B cell (primary cell): ENCODE data around the gene METAP2. TPM values are rescaled to one million over a fixed set of nuclear protein-coding genes. Genes with fewer than 3 reads are reported as not detected.

Experiments
- ATAC-seq: fragments of 200-7000 bp; cut with Tn5 transposase; one replicate; pipeline ENCODE4 v1.10.0; 2021; ENCODE audit warnings: low read depth, mild to moderate bottlenecking, moderate number of reproducible peaks, moderate library complexity
- CTCF ChIA-PET: fragments of 350-600 bp; sonication (Branson Sonifier 250); formaldehyde crosslinking; loops from one replicate; lab custom pipeline; 2021; ENCODE audit warnings: antibody characterized with exemption, inconsistent platforms; lab: Charles Lee
- POLR2A ChIA-PET: fragments of 350-600 bp; sonication (Branson Sonifier 250); formaldehyde crosslinking; loops from one replicate; lab custom pipeline; 2021; ENCODE audit warnings: antibody characterized with exemption; lab: Charles Lee
- DNase-seq: peaks from one replicate; pipeline ENCODE4 v3.0.0; 2013
- H2AFZ ChIP-seq: 2 replicates; pipeline ENCODE4 v1.6.1; 2012; ENCODE audit warnings: mild to moderate bottlenecking, low read depth, low read length; ENCODE audit not compliant: insufficient read depth, poor library complexity, severe bottlenecking
- H3K27ac ChIP-seq, 2 donors: 1 replicate in 1 of 2; 2 replicates in 1 of 2; pipeline ENCODE4 v1.5.1; 2012 to 2013; ENCODE audit warnings: low read length in 2 of 2, mild to moderate bottlenecking in 2 of 2, moderate library complexity in 1 of 2
- H3K27me3 ChIP-seq, 4 experiments: fragments of 200-600 bp in 1 of 4; sonication (generic) in 1 of 4; replicated peaks in 1 of 4; 1 replicate in 2 of 4; 2 replicates in 2 of 4; pipeline versions ENCODE4 v1.6.1 to v1.7.0; 2013 to 2016; ENCODE audit warnings: low read length in 3 of 4, mild to moderate bottlenecking in 2 of 4, mixed read lengths in 1 of 4, moderate library complexity in 1 of 4; ENCODE audit not compliant: insufficient read depth in 4 of 4, control insufficient read depth in 3 of 4; ENCODE audit errors: control extremely low read depth in 1 of 4
- H3K36me3 ChIP-seq, 2 experiments: replicated peaks in 1 of 2; 1 replicate in 1 of 2; 2 replicates in 1 of 2; pipeline versions ENCODE4 v1.6.1 to v1.7.1; 2013; ENCODE audit warnings: low read length in 1 of 2; ENCODE audit not compliant: insufficient read depth in 2 of 2, control insufficient read depth in 1 of 2; ENCODE audit errors: control extremely low read depth in 1 of 2, extremely low read depth in 1 of 2
- H3K4me1 ChIP-seq, 2 donors: fragments of 200-600 bp in 1 of 2; sonication (generic) in 1 of 2; 1 replicate in 1 of 2; 2 replicates in 1 of 2; pipeline versions ENCODE4 v1.5.1 to v1.6.1; 2013 to 2017; ENCODE audit warnings: low read length in 2 of 2; ENCODE audit not compliant: control insufficient read depth in 2 of 2, insufficient read depth in 2 of 2
- H3K4me2 ChIP-seq: replicated peaks from 2 replicates; pipeline ENCODE3; 2012; ENCODE audit warnings: mild to moderate bottlenecking, low read depth, low read length; ENCODE audit not compliant: poor library complexity, severe bottlenecking
- H3K4me3 ChIP-seq, 5 experiments: fragments of 200-600 bp in 1 of 5; sonication (generic) in 1 of 5; 1 replicate in 3 of 5; 2 replicates in 2 of 5; pipeline versions ENCODE4 v1.5.1 to v1.7.0; 2011 to 2016; ENCODE audit warnings: low read length in 4 of 5, mild to moderate bottlenecking in 4 of 5, low read depth in 2 of 5, control low read depth in 1 of 5, moderate library complexity in 1 of 5; ENCODE audit not compliant: insufficient read depth in 1 of 5; ENCODE audit errors: control extremely low read depth in 1 of 5, extremely low read depth in 1 of 5
- H3K79me2 ChIP-seq: fragments of 200-600 bp; sonication (generic); one replicate; pipeline ENCODE4 v1.6.0; 2016; ENCODE audit warnings: low read length; ENCODE audit not compliant: control insufficient read depth, insufficient read depth
- H3K9ac ChIP-seq: fragments of 200-600 bp; sonication (generic); 2 replicates; pipeline ENCODE4 v1.6.1; 2017; ENCODE audit warnings: mild to moderate bottlenecking, low read length, moderate library complexity
- H3K9me3 ChIP-seq, 3 donors: one replicate each; pipeline versions ENCODE4 v1.6.1 to v1.7.1; 2013; ENCODE audit warnings: low read length in 2 of 3; ENCODE audit not compliant: control insufficient read depth in 2 of 3, insufficient read depth in 1 of 3; ENCODE audit errors: control extremely low read depth in 1 of 3
- H4K20me1 ChIP-seq: 2 replicates; pipeline ENCODE4 v1.6.0; 2012; ENCODE audit warnings: mild to moderate bottlenecking, low read length; ENCODE audit not compliant: insufficient read depth, control insufficient read depth, poor library complexity, severe bottlenecking
- H3K27ac Mint-ChIP-seq: one replicate; pipeline ENCODE4 v1.8.0; 2021; ENCODE audit warnings: mixed read lengths
- H3K27me3 Mint-ChIP-seq: one replicate; pipeline ENCODE4 v1.8.0; 2021; ENCODE audit warnings: mixed read lengths
- H3K4me1 Mint-ChIP-seq: one replicate; pipeline ENCODE4 v1.8.0; 2021; ENCODE audit warnings: mixed read lengths
- H3K4me3 Mint-ChIP-seq: one replicate; pipeline ENCODE4 v1.8.0; 2021; ENCODE audit warnings: mixed read lengths
- H3K9me3 Mint-ChIP-seq: one replicate; pipeline ENCODE4 v1.8.0; 2022; ENCODE audit warnings: mixed read lengths; ENCODE audit not compliant: insufficient read depth
- EZH2 ChIP-seq: IDR thresholded peaks from 2 replicates; pipeline ENCODE4 v1.6.1; 2012; ENCODE audit warnings: borderline replicate concordance, low read depth, mild to moderate bottlenecking, moderate library complexity, low read length; ENCODE audit not compliant: insufficient read depth, poor library complexity, severe bottlenecking
- WGBS: methylation state at CpG from one replicate; pipeline ENCODE4 v1.1.5; 2013; ENCODE audit warnings: missing lambda C conversion rate; ENCODE audit not compliant: insufficient coverage; 5-methylcytosine and 5-hydroxymethylcytosine counted together
- intact Hi-C: fragments of 100-400 bp; cut with micrococcal nuclease; formaldehyde crosslinking; loops from one replicate; pipeline ENCODE4 v1.10.0; 2022
- polyA plus RNA-seq: library from polyadenylated mRNA; depleted of rRNA; stranded (reverse); fragments of >200 nt; gene quantifications from 2 replicates; pipeline ENCODE4 v1.2.3, GENCODE V29; 2012
- total RNA-seq, 2 donors: library from RNA; stranded (reverse); fragments of 120-200 nt in 1 of 2; gene quantifications; 1 replicate in 1 of 2; 2 replicates in 1 of 2; pipeline versions ENCODE4 v1.2.3 to v1.2.4, GENCODE V29; 2013 to 2022
- TF ChIP-seq, protein P1 (sequence below): fragments of 200-600 bp; IDR thresholded peaks from one replicate; pipeline ENCODE4 v1.8.0; 2022; ENCODE audit warnings: antibody characterized with exemption, mild to moderate bottlenecking

Gene METAP2
- total and polyA plus RNA-seq, 2 donors (not counting 1 experiment from before 2014, with no cell fraction given): 15.3 to 49.9 TPM

DNA sequence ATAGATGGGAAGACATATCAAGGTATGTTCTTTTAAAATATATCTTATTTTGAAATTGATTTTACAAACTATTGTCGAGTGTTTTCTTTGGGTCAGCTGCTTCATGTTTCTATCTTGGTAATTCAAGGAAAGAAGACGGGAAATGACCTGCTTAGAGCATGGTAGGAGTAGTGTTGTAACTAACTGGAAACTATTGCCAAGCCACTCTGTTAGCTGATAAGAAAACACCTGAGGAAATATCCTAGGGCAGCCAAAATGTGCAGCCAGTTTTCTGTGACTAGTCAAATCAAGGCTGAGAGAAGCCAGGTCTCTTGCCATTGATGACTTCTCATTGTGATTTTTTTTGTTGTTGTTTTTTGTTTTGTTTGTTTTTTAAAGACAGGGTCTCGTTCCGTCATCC, 30.2 kb downstream of the METAP2 start:
- CTCF ChIA-PET: no interaction called here
- WGBS: 100% methylated on average over 2 of the region's 4 CpGs
- Histone ChIP-seq H3K79me2 (peaks cover 14% of the 10 kb centered on the region), H3K4me2 (no peak overlapping the region), H3K4me3 (no peak overlapping the region), H3K36me3 (peaks cover 7 to 75% of the 10 kb centered on the region in 2 experiments), H3K9me3 (peaks cover 0 to 2% (median 0%) of the 10 kb centered on the region in 3 donors), H3K4me1 (no peaks in the 10 kb centered on the region), H2AFZ (no peak overlapping the region), H3K27ac (no peak overlapping the region), H4K20me1 (peaks cover 5% of the 10 kb centered on the region), H3K27me3 (no peaks in the 10 kb centered on the region), H3K9ac (no peak overlapping the region)
- Mint-ChIP-seq H3K4me3 (no peak overlapping the region), H3K4me1 (peaks cover 3% of the 10 kb centered on the region), H3K9me3 (no peaks in the 10 kb centered on the region), H3K27ac (no peak overlapping the region), H3K27me3 (no peaks in the 10 kb centered on the region)
- intact Hi-C loops: no loop called here
- no peak for TF ChIP-seq EZH2
- TF ChIP-seq, protein P1, sequence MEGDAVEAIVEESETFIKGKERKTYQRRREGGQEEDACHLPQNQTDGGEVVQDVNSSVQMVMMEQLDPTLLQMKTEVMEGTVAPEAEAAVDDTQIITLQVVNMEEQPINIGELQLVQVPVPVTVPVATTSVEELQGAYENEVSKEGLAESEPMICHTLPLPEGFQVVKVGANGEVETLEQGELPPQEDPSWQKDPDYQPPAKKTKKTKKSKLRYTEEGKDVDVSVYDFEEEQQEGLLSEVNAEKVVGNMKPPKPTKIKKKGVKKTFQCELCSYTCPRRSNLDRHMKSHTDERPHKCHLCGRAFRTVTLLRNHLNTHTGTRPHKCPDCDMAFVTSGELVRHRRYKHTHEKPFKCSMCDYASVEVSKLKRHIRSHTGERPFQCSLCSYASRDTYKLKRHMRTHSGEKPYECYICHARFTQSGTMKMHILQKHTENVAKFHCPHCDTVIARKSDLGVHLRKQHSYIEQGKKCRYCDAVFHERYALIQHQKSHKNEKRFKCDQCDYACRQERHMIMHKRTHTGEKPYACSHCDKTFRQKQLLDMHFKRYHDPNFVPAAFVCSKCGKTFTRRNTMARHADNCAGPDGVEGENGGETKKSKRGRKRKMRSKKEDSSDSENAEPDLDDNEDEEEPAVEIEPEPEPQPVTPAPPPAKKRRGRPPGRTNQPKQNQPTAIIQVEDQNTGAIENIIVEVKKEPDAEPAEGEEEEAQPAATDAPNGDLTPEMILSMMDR: no peak
- ATAC-seq: no peak
- POLR2A ChIA-PET: no interaction called here
- DNase-seq: no peak

DNA sequence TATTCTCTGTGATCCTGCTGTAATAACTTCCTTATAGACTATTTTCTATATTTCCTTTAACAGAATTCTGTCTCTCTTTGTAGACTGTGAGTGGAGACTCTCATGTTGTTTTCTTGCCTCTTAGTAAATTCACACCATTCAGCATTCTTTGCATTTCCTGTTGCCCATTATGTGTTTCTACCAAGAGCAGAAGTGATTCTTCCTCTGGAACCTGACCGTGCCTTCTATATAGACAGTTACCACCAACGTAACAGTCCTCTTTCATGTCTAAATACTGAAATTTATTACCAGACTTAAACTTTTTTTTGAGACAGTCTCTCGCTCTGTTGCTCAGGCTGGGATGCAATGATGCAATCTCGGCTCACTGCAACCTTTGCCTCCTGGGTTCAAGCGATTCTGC, 31.1 kb downstream of the METAP2 start:
- no peaks in the 10 kb centered on the region for H3K9me3 Mint-ChIP-seq
- ChIA-PET POLR2A (no interaction called here), CTCF (no interaction called here)
- H3K27me3 Mint-ChIP-seq: no peaks in the 10 kb centered on the region
- no peak overlapping the region for H3K4me3 Mint-ChIP-seq
- no peak overlapping the region for H3K9ac ChIP-seq
- no peak overlapping the region for H2AFZ ChIP-seq
- no peak for TF ChIP-seq EZH2
- TF ChIP-seq, protein P1: no peak
- H3K4me2 ChIP-seq: no peak overlapping the region
- H4K20me1 ChIP-seq: peaks cover 5% of the 10 kb centered on the region
- H3K27me3 ChIP-seq: no peaks in the 10 kb centered on the region
- no peak for DNase-seq
- intact Hi-C loops: no loop called here
- no peak overlapping the region for H3K27ac ChIP-seq
- peaks cover 3% of the 10 kb centered on the region for H3K4me1 Mint-ChIP-seq
- 94% methylated on average over 5 of the region's 5 CpGs for WGBS
- no peaks in the 10 kb centered on the region for H3K9me3 ChIP-seq
- H3K4me3 ChIP-seq: no peak overlapping the region
- H3K4me1 ChIP-seq: no peaks in the 10 kb centered on the region
- ATAC-seq: no peak
- no peak overlapping the region for H3K27ac Mint-ChIP-seq
- peaks cover 6 to 69% of the 10 kb centered on the region in 2 experiments for H3K36me3 ChIP-seq
- H3K79me2 ChIP-seq: peaks cover 14% of the 10 kb centered on the region
